Nephron progenitor cell (in vitro differentiated cells): ENCODE results near the gene GRB7.

Experiments
- DNase-seq: peaks from one replicate; pipeline ENCODE4 v3.0.0; 2021
- H3K27ac Mint-ChIP-seq: 2 replicates; pipeline ENCODE4 v1.8.0; 2021; ENCODE audit warnings: mild to moderate bottlenecking, moderate library complexity, mixed read lengths
- H3K27me3 Mint-ChIP-seq: 2 replicates; pipeline ENCODE4 v1.8.0; 2021; ENCODE audit warnings: mild to moderate bottlenecking, low read depth, mixed read lengths; ENCODE audit not compliant: poor library complexity
- H3K36me3 Mint-ChIP-seq: 2 replicates; pipeline ENCODE4 v1.8.0; 2021; ENCODE audit warnings: low read depth, mixed read lengths
- H3K4me1 Mint-ChIP-seq: 2 replicates; pipeline ENCODE4 v1.8.0; 2021; ENCODE audit warnings: mixed read lengths
- H3K4me3 Mint-ChIP-seq: 2 replicates; pipeline ENCODE4 v1.8.0; 2021; ENCODE audit warnings: mild to moderate bottlenecking, moderate library complexity, mixed read lengths
- H3K9me3 Mint-ChIP-seq: 2 replicates; pipeline ENCODE4 v1.8.0; 2021; ENCODE audit warnings: mild to moderate bottlenecking, moderate library complexity, mixed read lengths
- TF ChIP-seq, protein P1 (sequence below): fragments of 200-600 bp; sonication (generic); IDR thresholded peaks from 2 replicates; pipeline ENCODE4 v1.5.0; 2021; ENCODE audit warnings: antibody characterized with exemption

Gene GRB7

DNA sequence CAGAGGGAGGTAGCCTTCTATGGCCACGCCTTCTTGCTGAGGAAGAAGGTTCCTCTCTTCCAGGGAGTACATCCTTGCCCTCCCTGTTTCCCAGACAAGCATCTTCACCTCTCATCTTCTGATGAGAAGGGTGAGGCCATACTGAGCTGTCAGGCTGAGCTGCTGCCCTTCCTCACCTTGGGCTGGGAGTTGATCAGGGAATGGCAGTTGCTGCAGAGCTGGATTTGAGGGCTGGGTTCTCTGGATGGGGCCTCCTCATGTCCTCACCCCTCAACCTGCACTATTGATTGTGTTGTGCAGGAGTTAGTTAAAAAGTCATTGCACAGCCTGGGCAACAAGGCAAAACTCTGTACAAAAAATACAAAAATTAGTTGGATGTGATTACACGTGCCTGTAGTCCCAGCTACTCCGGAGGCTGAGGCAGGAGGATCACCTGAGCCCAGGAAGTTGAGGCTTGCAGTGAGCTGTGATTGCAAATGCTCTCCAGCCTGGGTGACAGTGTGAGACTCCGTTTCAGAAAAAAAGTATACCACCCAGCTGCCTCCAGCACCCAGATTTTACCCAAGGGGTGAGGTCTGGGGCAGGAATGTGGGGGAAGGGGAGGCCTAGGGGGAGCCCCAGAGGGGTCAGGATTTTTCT lies 35.8 kb upstream of the GRB7 start:
- Mint-ChIP-seq H3K36me3 (no peaks in the 10 kb centered on the region), H3K4me3 (peak overlapping the region; percentile 96), H3K27me3 (peaks cover 19% of the 10 kb centered on the region), H3K27ac (peak overlapping the region; percentile 45), H3K9me3 (no peaks in the 10 kb centered on the region), H3K4me1 (peaks cover 59% of the 10 kb centered on the region)
- no peak for DNase-seq
- TF ChIP-seq, protein P1, sequence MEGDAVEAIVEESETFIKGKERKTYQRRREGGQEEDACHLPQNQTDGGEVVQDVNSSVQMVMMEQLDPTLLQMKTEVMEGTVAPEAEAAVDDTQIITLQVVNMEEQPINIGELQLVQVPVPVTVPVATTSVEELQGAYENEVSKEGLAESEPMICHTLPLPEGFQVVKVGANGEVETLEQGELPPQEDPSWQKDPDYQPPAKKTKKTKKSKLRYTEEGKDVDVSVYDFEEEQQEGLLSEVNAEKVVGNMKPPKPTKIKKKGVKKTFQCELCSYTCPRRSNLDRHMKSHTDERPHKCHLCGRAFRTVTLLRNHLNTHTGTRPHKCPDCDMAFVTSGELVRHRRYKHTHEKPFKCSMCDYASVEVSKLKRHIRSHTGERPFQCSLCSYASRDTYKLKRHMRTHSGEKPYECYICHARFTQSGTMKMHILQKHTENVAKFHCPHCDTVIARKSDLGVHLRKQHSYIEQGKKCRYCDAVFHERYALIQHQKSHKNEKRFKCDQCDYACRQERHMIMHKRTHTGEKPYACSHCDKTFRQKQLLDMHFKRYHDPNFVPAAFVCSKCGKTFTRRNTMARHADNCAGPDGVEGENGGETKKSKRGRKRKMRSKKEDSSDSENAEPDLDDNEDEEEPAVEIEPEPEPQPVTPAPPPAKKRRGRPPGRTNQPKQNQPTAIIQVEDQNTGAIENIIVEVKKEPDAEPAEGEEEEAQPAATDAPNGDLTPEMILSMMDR: no peak

GRCh38 chr17:39702901-39703893 lies 34.5 kb upstream of the GRB7 start:
- DNase-seq: no peak
- H3K9me3 Mint-ChIP-seq: no peaks in the 10 kb centered on the region
- H3K27ac Mint-ChIP-seq: peak overlapping the region; percentile 65
- H3K36me3 Mint-ChIP-seq: peaks cover 4% of the 10 kb centered on the region
- H3K4me1 Mint-ChIP-seq: peaks cover 59% of the 10 kb centered on the region
- TF ChIP-seq, protein P1: no peak
- no peak overlapping the region for H3K4me3 Mint-ChIP-seq
- peaks cover 18% of the 10 kb centered on the region for H3K27me3 Mint-ChIP-seq

DNA sequence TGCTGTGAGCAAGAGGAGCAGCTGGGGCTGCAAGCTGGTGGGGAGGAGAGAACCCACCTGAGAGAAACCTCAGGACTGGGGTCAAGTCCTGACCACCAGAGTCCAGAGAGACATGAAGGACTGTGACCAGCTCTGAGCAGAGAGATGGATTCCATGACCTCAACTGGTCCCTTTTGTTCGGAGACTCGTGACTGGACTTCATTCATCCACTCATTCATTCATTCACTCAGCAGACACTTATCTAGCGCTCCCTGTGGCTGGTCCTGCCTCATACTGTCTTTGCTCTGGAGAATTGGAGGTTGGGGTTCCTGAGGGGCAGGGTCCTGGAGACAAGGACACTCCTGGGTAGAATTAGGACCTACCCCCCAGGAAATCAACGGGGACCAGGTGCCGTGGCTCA lies 33.8 kb upstream of the GRB7 start:
- Mint-ChIP-seq H3K9me3 (no peaks in the 10 kb centered on the region), H3K27me3 (peaks cover 16% of the 10 kb centered on the region), H3K4me3 (no peak overlapping the region), H3K36me3 (peaks cover 4% of the 10 kb centered on the region), H3K27ac (no peak overlapping the region), H3K4me1 (peaks cover 57% of the 10 kb centered on the region)
- no peak for DNase-seq
- TF ChIP-seq, protein P1: no peak

GRCh38 chr17:39704821-39705551 lies 32.8 kb upstream of the GRB7 start:
- no peak for DNase-seq
- TF ChIP-seq, protein P1: no peak
- no peak overlapping the region for H3K27ac Mint-ChIP-seq
- H3K4me3 Mint-ChIP-seq: no peak overlapping the region
- H3K9me3 Mint-ChIP-seq: no peaks in the 10 kb centered on the region
- H3K36me3 Mint-ChIP-seq: peaks cover 9% of the 10 kb centered on the region
- peaks cover 47% of the 10 kb centered on the region for H3K4me1 Mint-ChIP-seq
- H3K27me3 Mint-ChIP-seq: peaks cover 8% of the 10 kb centered on the region

GRCh38 chr17:39705786-39706348 lies 31.9 kb upstream of the GRB7 start:
- peaks cover 8% of the 10 kb centered on the region for H3K27me3 Mint-ChIP-seq
- TF ChIP-seq, protein P1: no peak
- no peak for DNase-seq
- H3K36me3 Mint-ChIP-seq: peaks cover 9% of the 10 kb centered on the region
- peaks cover 43% of the 10 kb centered on the region for H3K4me1 Mint-ChIP-seq
- no peaks in the 10 kb centered on the region for H3K9me3 Mint-ChIP-seq
- no peak overlapping the region for H3K27ac Mint-ChIP-seq
- no peak overlapping the region for H3K4me3 Mint-ChIP-seq
